Measurements from ENCODE around the gene PSD2.
A peak's percentile ranks its signal among the peaks of the same experiment; 100 is the strongest.

PSD2 gene

DNA sequence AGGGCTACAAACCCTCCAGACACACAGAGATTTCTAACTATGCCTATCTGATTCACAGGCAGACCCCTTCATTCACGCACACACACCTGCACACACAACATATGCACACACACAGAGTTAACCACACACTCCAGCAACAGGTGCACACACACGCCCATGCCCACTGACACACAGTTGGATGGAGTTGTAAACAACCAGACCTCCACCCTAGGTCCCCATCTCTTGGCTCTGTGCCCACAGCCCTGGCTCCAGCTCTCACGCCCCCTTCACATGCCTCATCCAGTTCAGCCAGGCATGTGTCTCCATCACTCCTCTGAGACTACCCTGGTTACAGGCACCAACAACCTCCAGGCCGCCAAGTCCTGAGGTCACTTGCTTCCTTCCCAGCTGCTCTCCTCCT is 61.1 kb downstream of the PSD2 start:
- no peak for DNase-seq (ENCODE audit: low read depth)

DNA sequence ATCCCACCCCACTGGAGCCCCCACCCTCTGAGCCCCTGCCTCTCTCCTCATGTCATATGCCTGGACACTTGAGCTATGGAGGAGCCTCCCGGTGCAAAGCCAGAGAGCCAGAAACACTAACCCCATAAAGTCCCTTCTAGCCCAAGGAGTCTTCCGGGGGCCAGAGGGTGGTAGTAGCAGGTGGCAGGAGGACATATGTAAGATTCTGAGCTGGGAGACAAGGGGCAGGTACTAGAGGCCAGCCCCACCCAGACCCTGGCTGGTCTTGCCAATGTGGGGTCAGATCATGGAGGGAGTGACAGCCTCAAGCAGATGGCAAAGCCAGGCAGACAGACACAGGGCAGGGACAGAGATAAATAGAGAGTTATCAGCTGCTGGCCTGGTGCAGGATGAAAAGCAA is 63.4 kb downstream of the PSD2 start:
- DNase-seq (ENCODE audit: low read depth), result no peak

- no peak for DNase-seq (ENCODE audit: low read depth)
Observed at GRCh38 chr5:139861021-139861888, 65.6 kb downstream of the PSD2 start.

GRCh38 chr5:139861889-139862207 is 66.2 kb downstream of the PSD2 start:
- DNase-seq (ENCODE audit: low read depth), result no peak

DNA sequence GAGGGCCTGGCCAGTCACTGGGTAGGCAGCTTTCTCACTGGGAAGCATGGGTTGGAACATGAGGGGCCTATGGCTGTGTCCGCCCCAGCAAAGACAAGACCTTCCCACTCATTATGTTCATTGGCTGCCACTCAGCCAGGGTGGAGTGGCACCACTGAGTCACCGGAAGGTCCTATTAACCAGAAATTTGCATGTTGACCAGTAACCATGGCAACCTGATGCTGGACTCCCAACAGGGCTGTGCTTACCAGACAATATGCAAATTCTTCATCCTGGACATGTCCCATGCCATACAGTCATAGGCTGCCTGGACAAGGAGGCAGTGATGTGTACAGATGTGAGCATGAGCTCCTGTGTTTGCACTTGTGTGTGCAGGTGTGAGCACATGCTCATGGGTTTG is 66.7 kb downstream of the PSD2 start:
- peak; percentile 13 for DNase-seq (ENCODE audit: low read depth)

GRCh38 chr5:139862803-139863202 is 67.2 kb downstream of the PSD2 start:
- DNase-seq (ENCODE audit: low read depth), result no peak

- no peak for DNase-seq (ENCODE audit: low read depth)
Observed at GRCh38 chr5:139863361-139863760, 67.8 kb downstream of the PSD2 start.

- peak; percentile 17 for DNase-seq (ENCODE audit: low read depth)
Observed at GRCh38 chr5:139863855-139864558, 68.4 kb downstream of the PSD2 start.

DNA sequence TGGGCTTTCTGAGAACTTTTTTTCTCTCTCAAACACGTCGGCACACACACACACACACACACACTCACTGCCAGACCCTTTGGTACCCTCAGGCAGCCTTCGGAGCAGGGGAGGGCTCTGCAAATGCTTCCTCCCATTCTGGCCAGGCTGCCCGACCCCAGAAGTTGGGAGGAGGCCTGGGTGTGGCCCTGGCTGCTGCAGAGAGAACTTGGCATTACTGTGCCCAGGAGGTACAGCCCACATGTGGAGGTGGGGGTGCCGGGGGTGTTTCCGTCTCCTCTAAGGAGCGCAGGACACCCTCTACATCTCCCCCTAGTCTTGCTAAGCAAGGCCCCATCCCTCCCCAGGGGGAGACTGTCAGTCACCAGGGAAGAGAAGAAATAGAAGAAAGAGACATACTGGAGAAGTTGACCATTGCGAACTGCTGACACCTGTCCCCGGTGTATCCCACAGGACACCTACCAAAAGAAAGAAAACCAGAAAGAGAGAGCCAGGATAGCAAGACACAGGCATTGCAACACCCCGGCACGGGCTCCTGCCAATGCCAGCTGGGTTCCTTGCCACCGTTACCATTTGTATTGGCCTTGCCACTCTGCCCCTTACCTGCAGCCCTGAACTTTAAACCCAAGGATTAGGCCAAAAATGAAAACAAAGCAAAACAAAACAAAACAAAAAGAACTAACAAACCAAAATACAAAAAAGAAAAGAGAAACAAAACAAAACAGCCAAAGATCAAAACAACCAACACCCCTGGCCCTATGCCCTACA is 69.3 kb downstream of the PSD2 start:
- no peak for DNase-seq (ENCODE audit: low read depth)

DNA sequence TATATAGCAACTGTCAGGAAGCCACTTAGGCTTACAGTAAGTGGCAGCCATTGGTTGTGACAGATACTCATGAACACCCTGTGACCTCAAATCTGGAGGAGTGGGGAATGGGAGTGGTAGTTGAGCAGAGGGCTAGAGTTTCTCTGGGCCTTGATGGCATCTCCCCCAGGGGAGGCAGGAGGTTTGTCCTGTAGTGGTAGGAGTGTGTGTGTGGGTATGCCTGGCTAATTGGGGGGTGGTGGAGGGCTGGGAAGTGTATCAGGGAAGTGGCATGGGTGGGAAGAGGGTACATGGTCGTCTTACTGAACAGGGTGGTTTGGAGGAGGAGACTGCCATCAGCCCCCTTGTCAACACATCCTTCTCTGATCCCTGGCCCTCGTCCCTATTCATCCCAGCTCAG is 71.5 kb downstream of the PSD2 start:
- no peak for DNase-seq (ENCODE audit: low read depth)

GRCh38 chr5:139867581-139867980 is 72.0 kb downstream of the PSD2 start:
- DNase-seq (ENCODE audit: low read depth), result no peak

GRCh38 chr5:139869042-139869790 is 73.6 kb downstream of the PSD2 start:
- DNase-seq (ENCODE audit: low read depth), result no peak

- no peak for DNase-seq (ENCODE audit: low read depth)
Observed at GRCh38 chr5:139870677-139871076, 75.1 kb downstream of the PSD2 start.

DNA sequence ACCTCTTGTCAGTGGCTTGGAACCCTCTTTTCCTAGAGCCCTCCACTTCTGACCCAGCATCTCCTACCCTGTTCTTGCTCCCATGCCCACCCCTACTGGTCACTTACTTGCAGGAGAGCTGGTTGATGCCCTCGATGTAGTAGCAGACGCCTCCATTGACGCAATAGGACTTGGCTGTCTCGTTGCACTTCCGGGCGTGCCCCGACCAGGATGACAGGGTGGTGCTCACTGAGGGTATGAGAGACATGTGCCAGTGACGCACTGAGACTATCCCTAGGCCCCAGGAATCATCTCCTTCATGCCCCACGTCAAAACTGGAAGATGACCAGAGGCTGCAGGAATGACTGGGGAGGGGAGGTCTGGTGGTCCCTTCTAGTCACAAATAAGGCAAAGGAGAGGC is 76.0 kb downstream of the PSD2 start:
- DNase-seq (ENCODE audit: low read depth), result no peak

DNA sequence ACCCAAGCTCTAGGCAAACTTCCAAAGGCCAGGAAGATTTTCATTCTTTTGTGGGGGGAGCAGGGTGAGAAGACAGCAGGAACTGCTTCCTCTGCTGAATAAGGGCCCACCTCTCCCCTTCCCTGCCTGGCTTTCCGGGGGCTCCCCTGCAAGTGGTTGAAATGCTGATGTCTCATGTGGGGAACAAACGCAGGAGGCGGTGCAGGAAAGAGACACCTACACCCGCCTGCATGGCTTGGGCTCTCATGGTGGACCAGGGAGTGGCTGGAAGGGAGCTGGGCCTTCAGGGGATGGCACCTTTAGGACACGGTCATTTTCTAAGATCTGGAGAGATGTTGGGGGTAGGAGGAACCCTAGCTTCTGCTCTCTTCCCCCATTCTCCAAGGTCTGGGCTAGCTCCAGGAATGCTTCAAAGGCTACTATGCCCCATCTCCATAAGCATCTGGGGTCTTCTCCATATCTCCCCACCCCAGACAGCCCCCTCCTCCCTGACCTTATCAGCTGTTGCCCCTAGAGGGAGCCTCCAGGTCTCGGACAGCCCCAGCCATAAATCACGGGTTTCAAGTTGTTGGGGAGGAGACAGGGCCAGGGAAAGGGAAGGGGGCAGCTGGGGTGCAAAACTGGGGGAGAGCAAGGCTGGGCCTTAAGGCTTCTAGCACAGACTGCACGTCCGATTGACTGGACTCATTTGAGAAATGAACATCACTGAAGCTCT is 76.6 kb downstream of the PSD2 start:
- DNase-seq (ENCODE audit: low read depth), result no peak

GRCh38 chr5:139872851-139873794 is 77.5 kb downstream of the PSD2 start:
- no peak for DNase-seq (ENCODE audit: low read depth)

- DNase-seq (ENCODE audit: low read depth), result no peak
Observed at GRCh38 chr5:139875957-139876356, 80.3 kb downstream of the PSD2 start.

- no peak for DNase-seq (ENCODE audit: low read depth)
Observed at GRCh38 chr5:139877129-139877597, 81.6 kb downstream of the PSD2 start.

GRCh38 chr5:139878093-139878492 is 82.5 kb downstream of the PSD2 start:
- no peak for DNase-seq (ENCODE audit: low read depth)
